ENCODE results near the gene EIF4ENIF1.
"Not testable (repeated sequence)": the region's sequence is repeated elsewhere in the genome, so short reads cannot be mapped to it uniquely, and the experiment has no call there.

EIF4ENIF1 gene

DNA sequence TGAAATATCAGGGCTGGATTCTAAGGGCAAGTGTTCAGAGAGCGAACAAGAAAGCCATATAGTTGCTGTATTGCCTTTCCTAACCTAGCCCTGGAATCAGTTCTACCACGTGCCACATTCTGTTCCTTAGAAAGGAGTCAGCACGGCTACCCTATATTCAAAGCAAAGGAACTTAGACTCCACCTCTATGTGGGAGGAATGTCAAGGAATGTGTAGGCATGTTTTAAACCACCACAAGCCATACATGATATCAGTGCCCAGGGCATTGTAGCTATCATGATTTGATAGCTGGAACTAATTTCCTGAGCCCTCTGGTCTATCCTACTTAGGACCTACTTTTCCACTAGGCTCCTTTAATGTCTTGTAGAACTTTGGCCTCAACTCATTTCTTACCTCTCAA is 2.5 kb upstream of the EIF4ENIF1 start:
- peaks cover 15% of the 10 kb centered on the region for H3K4me1 ChIP-seq (ENCODE audit: control insufficient read depth, insufficient read depth, low read length, unreplicated experiment)
- no peak overlapping the region for H3K27ac ChIP-seq (ENCODE audit: low read depth, low read length)
- H3K36me3 ChIP-seq (ENCODE audit: insufficient read depth, low read length) = no peaks in the 10 kb centered on the region
- H2AFZ ChIP-seq (ENCODE audit: low read length, unreplicated experiment) = no peak overlapping the region
- no peaks in the 10 kb centered on the region for H3K27me3 ChIP-seq (ENCODE audit: insufficient read depth, low read length)
- H3K4me3 ChIP-seq (ENCODE audit: low read depth, low read length) = no peak overlapping the region
- H3K79me2 ChIP-seq (ENCODE audit: control insufficient read depth, insufficient read depth, low read length, unreplicated experiment) = peaks cover 21% of the 10 kb centered on the region

DNA sequence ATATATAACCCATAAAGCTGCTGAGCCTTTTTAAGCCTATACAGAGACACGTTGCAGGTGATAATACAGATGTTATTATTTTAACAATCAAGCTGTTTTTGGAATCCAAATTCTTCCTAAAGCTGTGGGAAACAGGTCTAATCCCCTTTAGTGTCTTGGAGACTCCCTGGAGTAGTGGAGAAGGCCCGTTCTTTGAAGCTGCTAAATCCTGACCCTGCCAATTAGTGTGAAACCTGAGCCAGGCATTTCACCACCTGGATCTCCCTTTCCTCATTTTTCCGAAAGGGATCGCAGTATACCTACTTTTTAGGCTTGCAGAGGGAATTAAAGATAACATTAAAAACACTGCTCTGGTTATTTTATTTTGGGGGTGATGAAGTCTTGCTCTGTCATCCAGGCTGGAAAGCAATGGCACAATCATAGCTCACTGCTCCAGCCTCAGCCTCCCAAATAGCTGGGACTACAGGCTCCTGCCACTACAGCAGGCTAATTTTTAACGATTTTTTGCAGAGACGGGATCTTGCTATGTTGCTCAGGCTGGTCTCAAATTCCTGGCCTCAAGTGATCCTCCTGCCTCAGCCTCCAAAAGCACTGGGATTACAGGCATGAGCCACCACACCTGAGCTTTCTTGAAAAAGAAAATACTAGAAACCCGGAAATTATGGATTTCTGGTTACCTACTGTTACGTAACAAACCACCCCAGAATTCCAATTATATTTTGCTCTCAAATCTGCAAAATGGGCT is 1.7 kb upstream of the EIF4ENIF1 start:
- Histone ChIP-seq H3K27ac (ENCODE audit: low read depth, low read length) (peak overlapping the region; percentile 82; the same call in 1 of the 2 replicates), H3K4me1 (ENCODE audit: control insufficient read depth, insufficient read depth, low read length, unreplicated experiment) (peaks cover 15% of the 10 kb centered on the region), H3K27me3 (ENCODE audit: insufficient read depth, low read length) (no peaks in the 10 kb centered on the region), H3K4me3 (ENCODE audit: low read depth, low read length) (peak overlapping the region; percentile 92), H2AFZ (ENCODE audit: low read length, unreplicated experiment) (no peak overlapping the region), H3K36me3 (ENCODE audit: insufficient read depth, low read length) (no peaks in the 10 kb centered on the region), H3K79me2 (ENCODE audit: control insufficient read depth, insufficient read depth, low read length, unreplicated experiment) (peaks cover 23% of the 10 kb centered on the region)

DNA sequence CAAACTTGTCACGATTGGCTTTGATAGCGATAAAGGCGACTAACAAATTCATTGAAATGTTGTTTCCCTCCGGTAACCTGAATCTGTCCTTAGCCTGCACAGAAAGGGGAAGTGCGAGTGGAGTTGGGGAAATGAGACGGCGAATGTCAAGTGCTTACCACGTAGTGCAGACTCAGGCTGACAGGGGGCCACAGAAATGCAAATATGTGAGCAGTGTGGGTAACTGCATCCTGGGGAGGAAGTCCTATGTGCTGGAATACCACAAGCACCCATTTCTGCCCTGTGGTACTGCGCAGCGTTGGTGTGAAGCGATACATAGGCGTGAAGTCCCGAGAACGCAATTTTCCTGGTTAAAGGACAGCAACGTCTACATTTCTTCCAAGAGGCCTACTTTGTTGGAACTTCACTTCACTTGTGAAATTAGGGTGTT is 869 bp upstream of the EIF4ENIF1 start:
- H3K27ac ChIP-seq (ENCODE audit: low read depth, low read length) = peak overlapping the region; percentile 82
- H3K79me2 ChIP-seq (ENCODE audit: control insufficient read depth, insufficient read depth, low read length, unreplicated experiment) = peaks cover 23% of the 10 kb centered on the region
- H2AFZ ChIP-seq (ENCODE audit: low read length, unreplicated experiment) = peak overlapping the region; percentile 88
- peaks cover 15% of the 10 kb centered on the region for H3K4me1 ChIP-seq (ENCODE audit: control insufficient read depth, insufficient read depth, low read length, unreplicated experiment)
- H3K27me3 ChIP-seq (ENCODE audit: insufficient read depth, low read length) = no peaks in the 10 kb centered on the region
- peak overlapping the region; percentile 92 for H3K4me3 ChIP-seq (ENCODE audit: low read depth, low read length)
- no peaks in the 10 kb centered on the region for H3K36me3 ChIP-seq (ENCODE audit: insufficient read depth, low read length)

DNA sequence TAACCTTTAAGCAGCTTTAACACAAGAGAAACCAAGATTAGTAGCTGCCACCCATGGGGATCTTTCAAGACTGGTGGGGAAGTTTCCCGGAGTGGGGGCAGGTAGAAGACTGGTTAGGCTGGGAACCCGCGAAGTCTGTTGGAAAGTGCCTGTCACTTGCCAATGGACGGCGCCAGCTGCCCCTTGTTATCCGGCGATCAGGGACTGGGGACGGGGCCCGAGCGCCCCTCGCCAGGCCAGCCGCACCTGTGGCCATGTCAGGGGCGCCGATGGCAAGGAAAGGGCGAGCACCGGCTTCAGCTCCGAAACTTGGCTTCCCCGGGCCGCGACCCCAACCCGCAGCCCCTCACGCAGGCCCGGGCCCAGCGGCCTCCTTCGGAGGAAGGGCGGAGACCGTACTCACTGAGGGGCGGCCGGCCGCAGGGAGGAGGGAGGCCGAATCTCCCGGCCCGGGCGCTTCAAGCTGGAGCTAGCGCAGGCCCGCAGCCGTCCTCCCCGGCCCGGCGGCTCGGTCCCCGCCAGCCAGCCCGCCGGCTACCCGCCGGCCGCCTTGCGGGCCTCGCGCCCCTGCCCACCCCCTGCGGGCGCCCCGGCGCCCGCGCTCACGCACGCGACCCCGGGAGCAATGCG is 539 bp downstream of the EIF4ENIF1 start:
- no peaks in the 10 kb centered on the region for H3K27me3 ChIP-seq (ENCODE audit: insufficient read depth, low read length)
- H3K36me3 ChIP-seq (ENCODE audit: insufficient read depth, low read length) = no peaks in the 10 kb centered on the region
- H3K27ac ChIP-seq (ENCODE audit: low read depth, low read length) = peak overlapping the region; percentile 82; the same call in 1 of the 2 replicates
- peak overlapping the region; percentile 75 for H2AFZ ChIP-seq (ENCODE audit: low read length, unreplicated experiment)
- peak overlapping the region; percentile 92 for H3K4me3 ChIP-seq (ENCODE audit: low read depth, low read length)
- H3K79me2 ChIP-seq (ENCODE audit: control insufficient read depth, insufficient read depth, low read length, unreplicated experiment) = peaks cover 31% of the 10 kb centered on the region
- peaks cover 15% of the 10 kb centered on the region for H3K4me1 ChIP-seq (ENCODE audit: control insufficient read depth, insufficient read depth, low read length, unreplicated experiment)

DNA sequence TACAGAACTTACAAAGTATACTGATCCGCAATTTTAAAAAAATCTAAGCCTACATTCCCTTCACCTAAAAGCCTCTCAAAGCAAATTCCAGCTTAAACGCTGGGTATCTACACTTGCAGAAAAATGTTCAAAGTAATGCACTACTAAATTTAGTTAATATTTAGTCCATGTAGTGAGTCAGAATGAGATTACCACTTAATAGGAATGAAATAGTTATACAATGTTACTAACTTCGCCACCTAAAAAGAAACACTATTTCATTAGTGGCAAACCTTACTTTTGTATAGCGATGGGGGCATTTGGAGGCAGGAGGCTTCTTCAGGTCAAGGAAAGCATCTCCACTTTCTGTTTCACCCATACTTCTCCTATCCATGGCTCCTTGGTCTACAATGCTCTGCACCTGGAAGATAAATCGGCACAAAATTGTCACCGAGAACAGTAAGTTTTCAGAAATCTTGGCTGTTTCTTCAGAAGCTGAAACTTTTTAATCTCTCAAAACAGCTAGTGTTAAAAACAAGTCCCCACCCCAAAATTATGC is 1.2 kb downstream of the EIF4ENIF1 start:
- Histone ChIP-seq H3K79me2 (ENCODE audit: control insufficient read depth, insufficient read depth, low read length, unreplicated experiment) (peaks cover 37% of the 10 kb centered on the region), H3K4me1 (ENCODE audit: control insufficient read depth, insufficient read depth, low read length, unreplicated experiment) (peaks cover 15% of the 10 kb centered on the region), H2AFZ (ENCODE audit: low read length, unreplicated experiment) (no peak overlapping the region), H3K4me3 (ENCODE audit: low read depth, low read length) (peak overlapping the region; percentile 92), H3K27ac (ENCODE audit: low read depth, low read length) (peak overlapping the region; percentile 9; the same call in 1 of the 2 replicates), H3K27me3 (ENCODE audit: insufficient read depth, low read length) (no peaks in the 10 kb centered on the region), H3K36me3 (ENCODE audit: insufficient read depth, low read length) (peaks cover 5% of the 10 kb centered on the region; the same call in 1 of the 2 replicates)

DNA sequence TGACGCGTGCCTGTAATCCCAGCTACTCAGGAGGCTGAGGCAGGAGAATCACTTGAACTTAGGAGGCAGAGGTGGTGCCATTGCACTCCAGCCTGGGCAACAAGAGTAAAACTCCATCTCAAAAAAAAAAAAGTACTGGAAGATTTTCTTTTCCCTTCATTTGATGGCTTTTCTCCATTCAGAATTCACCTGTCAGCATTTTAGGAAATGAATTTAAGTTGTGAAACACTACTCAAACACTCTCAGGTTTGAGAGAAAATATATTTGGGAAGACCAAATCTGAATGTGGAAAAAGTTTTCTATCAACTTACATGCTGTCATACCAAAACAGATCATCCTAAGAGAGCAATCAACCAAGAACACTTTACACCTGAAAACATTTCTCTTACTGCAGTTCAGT is 2.7 kb downstream of the EIF4ENIF1 start:
- Histone ChIP-seq H3K27me3 (ENCODE audit: insufficient read depth, low read length) (no peaks in the 10 kb centered on the region), H3K79me2 (ENCODE audit: control insufficient read depth, insufficient read depth, low read length, unreplicated experiment) (peaks cover 39% of the 10 kb centered on the region), H3K4me1 (ENCODE audit: control insufficient read depth, insufficient read depth, low read length, unreplicated experiment) (peaks cover 15% of the 10 kb centered on the region)

DNA sequence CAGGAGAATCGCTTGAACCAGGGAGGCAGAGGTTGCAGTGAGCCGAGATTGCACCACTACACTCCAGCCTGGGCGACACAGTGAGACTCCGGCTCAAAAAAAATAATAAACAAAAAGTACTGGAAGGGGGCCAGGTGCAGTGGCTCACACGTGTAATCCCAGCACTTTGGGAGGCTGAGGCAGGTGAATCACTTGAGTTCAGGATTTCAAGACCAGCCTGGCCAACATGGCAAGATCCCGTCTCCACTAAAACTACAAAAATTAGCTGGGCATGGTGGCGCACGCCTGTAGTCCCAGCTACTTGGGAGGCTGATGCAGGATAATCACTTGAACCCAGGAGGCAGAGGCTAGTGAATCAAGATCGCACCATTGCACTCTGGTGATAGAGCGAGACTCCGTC is 3.3 kb downstream of the EIF4ENIF1 start:
- peaks cover 39% of the 10 kb centered on the region for H3K79me2 ChIP-seq (ENCODE audit: control insufficient read depth, insufficient read depth, low read length, unreplicated experiment)

More for the DNA sequence above, 2.7 kb downstream of the EIF4ENIF1 start:
- no peak overlapping the region for H2AFZ ChIP-seq (ENCODE audit: low read length, unreplicated experiment)
- no peak overlapping the region for H3K4me3 ChIP-seq (ENCODE audit: low read depth, low read length)
- H3K27ac ChIP-seq (ENCODE audit: low read depth, low read length) = no peak overlapping the region
- peaks cover 5% of the 10 kb centered on the region; the same call in 1 of the 2 replicates for H3K36me3 ChIP-seq (ENCODE audit: insufficient read depth, low read length)

DNA sequence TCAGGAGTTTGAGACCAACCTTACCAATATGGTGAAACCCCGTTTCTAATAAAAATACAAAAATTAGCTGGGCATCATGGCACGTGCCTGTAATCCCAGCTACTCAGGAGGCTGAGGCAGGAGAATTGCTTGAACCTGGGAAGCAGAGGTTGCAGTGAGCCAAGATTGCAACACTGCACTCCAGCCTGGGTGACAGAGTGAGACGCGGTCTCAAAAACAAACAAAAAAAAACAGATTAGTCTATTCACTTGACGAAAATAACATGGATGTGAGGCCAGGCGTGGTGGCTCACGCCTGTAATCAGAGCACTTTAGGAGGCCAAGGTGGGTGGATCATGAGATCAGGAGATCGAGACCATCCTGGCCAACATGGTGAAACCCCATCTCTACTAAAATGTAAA is 7.2 kb downstream of the EIF4ENIF1 start:
- not testable (repeated sequence) for H3K36me3 ChIP-seq (ENCODE audit: insufficient read depth, low read length); H2AFZ ChIP-seq (ENCODE audit: low read length, unreplicated experiment); H3K27ac ChIP-seq (ENCODE audit: low read depth, low read length); H3K4me1 ChIP-seq (ENCODE audit: control insufficient read depth, insufficient read depth, low read length, unreplicated experiment); H3K4me3 ChIP-seq (ENCODE audit: low read depth, low read length); H3K27me3 ChIP-seq (ENCODE audit: insufficient read depth, low read length)
- H3K79me2 ChIP-seq (ENCODE audit: control insufficient read depth, insufficient read depth, low read length, unreplicated experiment) = peaks cover 27% of the 10 kb centered on the region

More for the DNA sequence above, 3.3 kb downstream of the EIF4ENIF1 start:
- H3K27ac ChIP-seq (ENCODE audit: low read depth, low read length); H3K4me3 ChIP-seq (ENCODE audit: low read depth, low read length); H3K36me3 ChIP-seq (ENCODE audit: insufficient read depth, low read length); H2AFZ ChIP-seq (ENCODE audit: low read length, unreplicated experiment); H3K27me3 ChIP-seq (ENCODE audit: insufficient read depth, low read length): not testable (repeated sequence)
- H3K4me1 ChIP-seq (ENCODE audit: control insufficient read depth, insufficient read depth, low read length, unreplicated experiment) = peaks cover 14% of the 10 kb centered on the region

DNA sequence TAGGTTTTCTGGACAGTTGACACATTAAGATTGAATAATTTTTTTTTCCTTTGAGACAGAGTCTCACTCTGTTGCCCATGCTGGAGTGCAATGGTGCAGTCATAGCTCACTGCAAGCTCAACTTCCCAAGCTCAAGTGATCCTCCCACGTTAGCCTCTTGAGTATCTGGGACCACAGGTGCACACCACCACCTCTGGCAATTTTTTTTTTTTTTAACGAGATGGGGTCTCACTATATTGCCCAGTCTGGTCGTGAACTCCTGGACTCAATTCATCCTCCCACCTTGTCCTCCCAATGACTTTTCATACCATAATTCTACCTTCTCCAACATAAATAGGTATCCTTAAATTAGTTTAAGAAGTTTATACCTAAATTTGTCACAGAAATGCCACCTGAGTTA is 8.5 kb downstream of the EIF4ENIF1 start:
- Histone ChIP-seq H3K4me3 (ENCODE audit: low read depth, low read length) (no peak overlapping the region), H3K4me1 (ENCODE audit: control insufficient read depth, insufficient read depth, low read length, unreplicated experiment) (no peaks in the 10 kb centered on the region), H3K36me3 (ENCODE audit: insufficient read depth, low read length) (peaks cover 5% of the 10 kb centered on the region; the same call in 1 of the 2 replicates), H3K79me2 (ENCODE audit: control insufficient read depth, insufficient read depth, low read length, unreplicated experiment) (peaks cover 24% of the 10 kb centered on the region), H3K27me3 (ENCODE audit: insufficient read depth, low read length) (no peaks in the 10 kb centered on the region), H3K27ac (ENCODE audit: low read depth, low read length) (no peak overlapping the region), H2AFZ (ENCODE audit: low read length, unreplicated experiment) (no peak overlapping the region)

DNA sequence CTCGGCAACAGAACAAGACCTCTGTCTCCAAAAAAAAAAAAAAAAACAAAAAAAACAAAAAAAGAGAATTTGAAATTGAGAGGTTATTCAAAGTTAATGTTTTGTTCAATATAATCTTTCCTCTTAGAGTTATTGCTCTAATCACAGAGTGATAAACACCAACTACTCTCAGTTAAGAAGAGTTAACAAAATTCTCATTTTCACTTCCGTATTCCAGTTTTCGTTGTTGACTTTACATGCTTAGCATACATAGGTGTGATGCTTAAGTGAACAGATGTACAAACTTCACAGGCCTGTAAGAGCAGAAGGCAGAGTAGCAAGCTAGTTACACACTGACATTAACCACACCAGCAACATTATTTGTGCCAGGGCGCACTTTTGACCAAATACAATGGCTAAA is 12.3 kb downstream of the EIF4ENIF1 start:
- H2AFZ ChIP-seq (ENCODE audit: low read length, unreplicated experiment) = no peak overlapping the region
- no peaks in the 10 kb centered on the region for H3K36me3 ChIP-seq (ENCODE audit: insufficient read depth, low read length)
- no peak overlapping the region for H3K4me3 ChIP-seq (ENCODE audit: low read depth, low read length)
- no peaks in the 10 kb centered on the region for H3K27me3 ChIP-seq (ENCODE audit: insufficient read depth, low read length)
- peaks cover 13% of the 10 kb centered on the region for H3K79me2 ChIP-seq (ENCODE audit: control insufficient read depth, insufficient read depth, low read length, unreplicated experiment)
- H3K27ac ChIP-seq (ENCODE audit: low read depth, low read length) = no peak overlapping the region
- H3K4me1 ChIP-seq (ENCODE audit: control insufficient read depth, insufficient read depth, low read length, unreplicated experiment) = no peaks in the 10 kb centered on the region

All from ACC112 (cell line).